ENCODE measurements around the gene GGPS1.

GRCh38 chr1:235339746-235340145 lies 11.4 kb downstream of the GGPS1 start:
- TF ChIP-seq CTCF (IDR thresholded peaks at IDR 0.05) (no peak), EZH2phosphoT487 (IDR thresholded peaks at IDR 0.05) (no peak), EZH2 (IDR thresholded peaks at IDR 0.05) (no peak)
